Prostate gland (tissue), 2 donors: ENCODE data around the gene ZBTB2.

ENCODE experiments used
- CTCF ChIP-seq, 4 experiments: fragments of 200-600 bp in 2 of 4; fragments of 450-650 bp in 2 of 4; sonication (generic) in 2 of 4; IDR thresholded peaks; 1 replicate in 3 of 4; 2 replicates in 1 of 4; pipeline ENCODE4 v1.5.1; 2016 to 2019; ENCODE audit warnings: antibody characterized with exemption in 4 of 4, mild to moderate bottlenecking in 2 of 4, moderate library complexity in 2 of 4
- POLR2A ChIP-seq: fragments of 450-650 bp; IDR thresholded peaks from one replicate; pipeline ENCODE4 v1.6.1; 2016; ENCODE audit warnings: antibody characterized with exemption, mild to moderate bottlenecking
- POLR2AphosphoS5 ChIP-seq: sonication (generic); formaldehyde crosslinking; IDR thresholded peaks from one replicate; pipeline ENCODE4 v1.6.1; 2017; ENCODE audit warnings: antibody characterized with exemption

- TF ChIP-seq POLR2A (no peak), CTCF (IDR thresholded peaks at IDR 0.05) (no peak), POLR2AphosphoS5 (no peak)
Measured at GRCh38 chr6:151399679-151400078, 8.3 kb upstream of the ZBTB2 start.
